ENCODE measurements around the gene SUMF1. TPM values are rescaled to one million over a fixed set of nuclear protein-coding genes. Genes with fewer than 3 reads are reported as not detected.

SUMF1 gene
- total and polyA plus RNA-seq, 2 of the 13 experiments (the other 11 are each of a cell fraction or from before 2014, with no cell fraction given): 18.5 to 28.9 TPM

DNA sequence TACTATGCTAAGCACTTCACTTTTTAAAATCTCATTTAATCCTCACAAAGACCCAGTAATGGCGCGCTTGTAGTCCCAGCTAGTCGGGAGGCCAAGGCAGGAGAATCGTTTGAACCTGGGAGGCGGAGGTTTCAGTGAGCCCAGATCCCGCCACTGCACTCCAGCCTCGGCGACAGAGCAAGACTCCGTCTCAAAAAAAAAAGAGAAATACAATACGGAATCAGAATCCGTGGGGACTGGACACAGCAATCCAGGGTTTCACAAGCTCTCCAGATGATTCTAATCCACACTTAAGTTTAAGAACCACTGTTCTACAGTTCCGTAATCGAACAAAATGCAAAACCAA lies 426 bp upstream of the SUMF1 start:
- H3K36me3 ChIP-seq (replicated peaks in 1 of 2; ENCODE audit: control insufficient read depth in 1 of 2, insufficient read depth in 2 of 2, low read length in 2 of 2): no peaks in the 10 kb centered on the region
- TSS peak; percentile 56 for BruUV-seq (replicated peaks)
- ChIA-PET POLR2A (interaction anchor here (0.6 to 1.6 kb wide), 13 partner anchors 10 to 559 kb away, joined by 3 to 49 read pairs (median 4); partner anchors contain the start of gene ITPR1), CTCF (ENCODE audit: low intra/inter-chr PET ratio, low total read pairs) (no interaction called here)
- intact Hi-C loops (cut with micrococcal nuclease; ENCODE audit: unreplicated experiment) (loop anchor here (2.0 kb wide), 1 partner anchor 25 kb away; the partner anchor contains the start of gene ITPR1), in situ Hi-C loops (cut with HindIII; ENCODE audit: extremely low pct_ligation_motif_present, low pct_unique_long_range_greater_than_20kb) (no loop called here)
- peak overlapping the region; percentile 88 for H3K27ac ChIP-seq (ENCODE audit: extremely low read length, insufficient read depth, low read length)
- H3K4me2 ChIP-seq (ENCODE audit: low read depth, low read length): peak overlapping the region; percentile 86
- no peak for ATAC-seq
- peak overlapping the region; percentile 91 for H2AFZ ChIP-seq (ENCODE audit: low read length)
- WGBS (ENCODE audit: low lambda C conversion rate): 90% methylated on average over 13 of the region's 13 CpGs
- no peaks in the 10 kb centered on the region for H4K20me1 ChIP-seq (ENCODE audit: insufficient read depth, low read length)
- H3K4me1 ChIP-seq (ENCODE audit: insufficient read depth, low read length): peaks cover 15% of the 10 kb centered on the region
- H3K4me3 ChIP-seq (replicated peaks in 1 of 3; ENCODE audit: insufficient read depth in 1 of 3, low read depth in 2 of 3, low read length in 3 of 3): peak overlapping the region in 2 of 3 experiments; percentile 73 to 85; a peak in 4 of 6 replicates
- H3K27me3 ChIP-seq (ENCODE audit: control insufficient read depth in 1 of 2, insufficient read depth in 2 of 2, low read length in 2 of 2): peaks cover 0 to 1% of the 10 kb centered on the region in 2 experiments; a peak in 3 of 5 replicates
- no peaks in the 10 kb centered on the region for H3K9me3 ChIP-seq (ENCODE audit: low read length)
- no peak for FAIRE-seq
- H3K79me2 ChIP-seq (ENCODE audit: insufficient read depth, low read length): peaks cover 11% of the 10 kb centered on the region
- no peak for DNase-seq (ENCODE audit: low spot score)
- H3K9ac ChIP-seq (ENCODE audit: insufficient read depth, low read depth, low read length): peak overlapping the region; percentile 89
- TF ChIP-seq TEAD2 (CRISPR knock-in tag; IDR thresholded peaks at IDR 0.05): no peak
- 0 out of 2 replicates have a peak, but pooled peaks have one; percentile 27 for TF ChIP-seq ZNF780A (CRISPR knock-in tag; IDR thresholded peaks at IDR 0.05)
- TF ChIP-seq, protein P1, sequence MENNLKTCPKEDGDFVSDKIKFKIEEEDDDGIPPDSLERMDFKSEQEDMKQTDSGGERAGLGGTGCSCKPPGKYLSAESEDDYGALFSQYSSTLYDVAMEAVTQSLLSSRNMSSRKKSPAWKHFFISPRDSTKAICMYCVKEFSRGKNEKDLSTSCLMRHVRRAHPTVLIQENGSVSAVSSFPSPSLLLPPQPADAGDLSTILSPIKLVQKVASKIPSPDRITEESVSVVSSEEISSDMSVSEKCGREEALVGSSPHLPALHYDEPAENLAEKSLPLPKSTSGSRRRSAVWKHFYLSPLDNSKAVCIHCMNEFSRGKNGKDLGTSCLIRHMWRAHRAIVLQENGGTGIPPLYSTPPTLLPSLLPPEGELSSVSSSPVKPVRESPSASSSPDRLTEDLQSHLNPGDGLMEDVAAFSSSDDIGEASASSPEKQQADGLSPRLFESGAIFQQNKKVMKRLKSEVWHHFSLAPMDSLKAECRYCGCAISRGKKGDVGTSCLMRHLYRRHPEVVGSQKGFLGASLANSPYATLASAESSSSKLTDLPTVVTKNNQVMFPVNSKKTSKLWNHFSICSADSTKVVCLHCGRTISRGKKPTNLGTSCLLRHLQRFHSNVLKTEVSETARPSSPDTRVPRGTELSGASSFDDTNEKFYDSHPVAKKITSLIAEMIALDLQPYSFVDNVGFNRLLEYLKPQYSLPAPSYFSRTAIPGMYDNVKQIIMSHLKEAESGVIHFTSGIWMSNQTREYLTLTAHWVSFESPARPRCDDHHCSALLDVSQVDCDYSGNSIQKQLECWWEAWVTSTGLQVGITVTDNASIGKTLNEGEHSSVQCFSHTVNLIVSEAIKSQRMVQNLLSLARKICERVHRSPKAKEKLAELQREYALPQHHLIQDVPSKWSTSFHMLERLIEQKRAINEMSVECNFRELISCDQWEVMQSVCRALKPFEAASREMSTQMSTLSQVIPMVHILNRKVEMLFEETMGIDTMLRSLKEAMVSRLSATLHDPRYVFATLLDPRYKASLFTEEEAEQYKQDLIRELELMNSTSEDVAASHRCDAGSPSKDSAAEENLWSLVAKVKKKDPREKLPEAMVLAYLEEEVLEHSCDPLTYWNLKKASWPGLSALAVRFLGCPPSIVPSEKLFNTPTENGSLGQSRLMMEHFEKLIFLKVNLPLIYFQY (CRISPR knock-in tag; IDR thresholded peaks at IDR 0.05; ENCODE audit: borderline replicate concordance): 0 out of 2 replicates have a peak, but pooled peaks have one; percentile 1
- TF ChIP-seq, protein P2, sequence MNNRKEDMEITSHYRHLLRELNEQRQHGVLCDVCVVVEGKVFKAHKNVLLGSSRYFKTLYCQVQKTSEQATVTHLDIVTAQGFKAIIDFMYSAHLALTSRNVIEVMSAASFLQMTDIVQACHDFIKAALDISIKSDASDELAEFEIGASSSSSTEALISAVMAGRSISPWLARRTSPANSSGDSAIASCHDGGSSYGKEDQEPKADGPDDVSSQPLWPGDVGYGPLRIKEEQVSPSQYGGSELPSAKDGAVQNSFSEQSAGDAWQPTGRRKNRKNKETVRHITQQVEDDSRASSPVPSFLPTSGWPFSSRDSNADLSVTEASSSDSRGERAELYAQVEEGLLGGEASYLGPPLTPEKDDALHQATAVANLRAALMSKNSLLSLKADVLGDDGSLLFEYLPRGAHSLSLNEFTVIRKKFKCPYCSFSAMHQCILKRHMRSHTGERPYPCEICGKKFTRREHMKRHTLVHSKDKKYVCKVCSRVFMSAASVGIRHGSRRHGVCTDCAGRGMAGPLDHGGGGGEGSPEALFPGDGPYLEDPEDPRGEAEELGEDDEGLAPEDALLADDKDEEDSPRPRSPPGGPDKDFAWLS (CRISPR knock-in tag; IDR thresholded peaks at IDR 0.05; ENCODE audit: borderline replicate concordance): 0 out of 2 replicates have a peak, but pooled peaks have one; percentile 2
- TF ChIP-seq PAWR (CRISPR knock-in tag; IDR thresholded peaks at IDR 0.05; ENCODE audit: borderline replicate concordance): no peak
- TF ChIP-seq ZNF432 (CRISPR knock-in tag; IDR thresholded peaks at IDR 0.05; ENCODE audit: borderline replicate concordance): no peak
- TF ChIP-seq, protein P3, sequence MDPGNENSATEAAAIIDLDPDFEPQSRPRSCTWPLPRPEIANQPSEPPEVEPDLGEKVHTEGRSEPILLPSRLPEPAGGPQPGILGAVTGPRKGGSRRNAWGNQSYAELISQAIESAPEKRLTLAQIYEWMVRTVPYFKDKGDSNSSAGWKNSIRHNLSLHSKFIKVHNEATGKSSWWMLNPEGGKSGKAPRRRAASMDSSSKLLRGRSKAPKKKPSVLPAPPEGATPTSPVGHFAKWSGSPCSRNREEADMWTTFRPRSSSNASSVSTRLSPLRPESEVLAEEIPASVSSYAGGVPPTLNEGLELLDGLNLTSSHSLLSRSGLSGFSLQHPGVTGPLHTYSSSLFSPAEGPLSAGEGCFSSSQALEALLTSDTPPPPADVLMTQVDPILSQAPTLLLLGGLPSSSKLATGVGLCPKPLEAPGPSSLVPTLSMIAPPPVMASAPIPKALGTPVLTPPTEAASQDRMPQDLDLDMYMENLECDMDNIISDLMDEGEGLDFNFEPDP (CRISPR knock-in tag; conservative IDR thresholded peaks at IDR 0.05): no peak
- TF ChIP-seq, protein P4, sequence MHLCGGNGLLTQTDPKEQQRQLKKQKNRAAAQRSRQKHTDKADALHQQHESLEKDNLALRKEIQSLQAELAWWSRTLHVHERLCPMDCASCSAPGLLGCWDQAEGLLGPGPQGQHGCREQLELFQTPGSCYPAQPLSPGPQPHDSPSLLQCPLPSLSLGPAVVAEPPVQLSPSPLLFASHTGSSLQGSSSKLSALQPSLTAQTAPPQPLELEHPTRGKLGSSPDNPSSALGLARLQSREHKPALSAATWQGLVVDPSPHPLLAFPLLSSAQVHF (CRISPR knock-in tag; IDR thresholded peaks at IDR 0.05): peak; percentile 12; the same call in 1 of the 2 replicates
- TF ChIP-seq, protein P5, sequence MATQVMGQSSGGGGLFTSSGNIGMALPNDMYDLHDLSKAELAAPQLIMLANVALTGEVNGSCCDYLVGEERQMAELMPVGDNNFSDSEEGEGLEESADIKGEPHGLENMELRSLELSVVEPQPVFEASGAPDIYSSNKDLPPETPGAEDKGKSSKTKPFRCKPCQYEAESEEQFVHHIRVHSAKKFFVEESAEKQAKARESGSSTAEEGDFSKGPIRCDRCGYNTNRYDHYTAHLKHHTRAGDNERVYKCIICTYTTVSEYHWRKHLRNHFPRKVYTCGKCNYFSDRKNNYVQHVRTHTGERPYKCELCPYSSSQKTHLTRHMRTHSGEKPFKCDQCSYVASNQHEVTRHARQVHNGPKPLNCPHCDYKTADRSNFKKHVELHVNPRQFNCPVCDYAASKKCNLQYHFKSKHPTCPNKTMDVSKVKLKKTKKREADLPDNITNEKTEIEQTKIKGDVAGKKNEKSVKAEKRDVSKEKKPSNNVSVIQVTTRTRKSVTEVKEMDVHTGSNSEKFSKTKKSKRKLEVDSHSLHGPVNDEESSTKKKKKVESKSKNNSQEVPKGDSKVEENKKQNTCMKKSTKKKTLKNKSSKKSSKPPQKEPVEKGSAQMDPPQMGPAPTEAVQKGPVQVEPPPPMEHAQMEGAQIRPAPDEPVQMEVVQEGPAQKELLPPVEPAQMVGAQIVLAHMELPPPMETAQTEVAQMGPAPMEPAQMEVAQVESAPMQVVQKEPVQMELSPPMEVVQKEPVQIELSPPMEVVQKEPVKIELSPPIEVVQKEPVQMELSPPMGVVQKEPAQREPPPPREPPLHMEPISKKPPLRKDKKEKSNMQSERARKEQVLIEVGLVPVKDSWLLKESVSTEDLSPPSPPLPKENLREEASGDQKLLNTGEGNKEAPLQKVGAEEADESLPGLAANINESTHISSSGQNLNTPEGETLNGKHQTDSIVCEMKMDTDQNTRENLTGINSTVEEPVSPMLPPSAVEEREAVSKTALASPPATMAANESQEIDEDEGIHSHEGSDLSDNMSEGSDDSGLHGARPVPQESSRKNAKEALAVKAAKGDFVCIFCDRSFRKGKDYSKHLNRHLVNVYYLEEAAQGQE (IDR thresholded peaks at IDR 0.05; ENCODE audit: borderline replicate concordance in 1 of 2, low read depth in 1 of 2, low read length in 2 of 2): no peak
- no peak for TF ChIP-seq ZNF567 (CRISPR knock-in tag; IDR thresholded peaks at IDR 0.05; ENCODE audit: borderline replicate concordance)
- TF ChIP-seq ELF3 (CRISPR knock-in tag; IDR thresholded peaks at IDR 0.05): no peak
